GM23338 (cell line): Measurements from ENCODE around the gene TRAPPC12. TPM values are rescaled to one million over a fixed set of nuclear protein-coding genes. Genes with fewer than 3 reads are reported as not detected.
A peak's percentile ranks its signal among the peaks of the same experiment; 100 is the strongest.

Experiments
- ATAC-seq: fragments of 200-7000 bp; cut with Tn5 transposase; 3 replicates; pipeline ENCODE4 v1.9.1; 2020
- DNase-seq: peaks from one replicate; pipeline ENCODE4 v3.0.0-alpha.2; 2015; ENCODE audit warnings: low spot score
- H2AFZ ChIP-seq: fragments of 200-600 bp; sonication (generic); 2 replicates; pipeline ENCODE4 v1.8.0; 2016; ENCODE audit warnings: antibody characterized with exemption, mild to moderate bottlenecking, moderate library complexity
- H3F3A ChIP-seq: fragments of 200-600 bp; sonication (generic); replicated peaks from 2 replicates; pipeline ENCODE4 v1.8.0; 2017; ENCODE audit warnings: antibody characterized with exemption, mixed run types, low read depth
- H3K27ac ChIP-seq: fragments of 200-600 bp; sonication (generic); 2 replicates; pipeline ENCODE4 v1.6.1; 2016; ENCODE audit warnings: low read depth
- H3K27me3 ChIP-seq: fragments of 200-600 bp; sonication (generic); 2 replicates; pipeline ENCODE4 v1.8.0; 2016; ENCODE audit warnings: mild to moderate bottlenecking, mixed run types, moderate library complexity; ENCODE audit not compliant: insufficient read depth
- H3K36me3 ChIP-seq: fragments of 200-600 bp; sonication (generic); 2 replicates; pipeline ENCODE4 v1.8.0; 2016; ENCODE audit warnings: mild to moderate bottlenecking; ENCODE audit not compliant: insufficient read depth
- H3K4me1 ChIP-seq: fragments of 200-600 bp; sonication (generic); 2 replicates; pipeline ENCODE4 v1.8.0; 2016; ENCODE audit warnings: mild to moderate bottlenecking, moderate library complexity; ENCODE audit not compliant: insufficient read depth
- H3K4me2 ChIP-seq: fragments of 200-600 bp; sonication (generic); 2 replicates; pipeline ENCODE4 v1.7.1; 2017; ENCODE audit warnings: mixed run types
- H3K4me3 ChIP-seq: fragments of 200-600 bp; sonication (generic); 2 replicates; pipeline ENCODE4 v1.6.1; 2016; ENCODE audit warnings: mixed run types
- H3K79me2 ChIP-seq: fragments of 200-600 bp; sonication (generic); replicated peaks from 2 replicates; pipeline ENCODE4 v1.8.0; 2017; ENCODE audit warnings: mild to moderate bottlenecking; ENCODE audit not compliant: insufficient read depth
- H3K9me2 ChIP-seq: fragments of 200-600 bp; sonication (generic); 2 replicates; pipeline ENCODE4 v1.8.0; 2017; ENCODE audit not compliant: insufficient read depth
- H4K20me1 ChIP-seq: fragments of 200-600 bp; sonication (generic); replicated peaks from 2 replicates; pipeline ENCODE4 v1.8.0; 2017; ENCODE audit warnings: mild to moderate bottlenecking; ENCODE audit not compliant: insufficient read depth
- H3K27ac Mint-ChIP-seq: 2 replicates; pipeline ENCODE4 v1.8.0; 2020; ENCODE audit warnings: inconsistent platforms, mild to moderate bottlenecking, moderate library complexity, mixed read lengths
- H3K27me3 Mint-ChIP-seq: 3 replicates; pipeline ENCODE4 v1.8.0; 2022; ENCODE audit warnings: low read depth, mild to moderate bottlenecking, moderate library complexity, mixed read lengths, inconsistent platforms; ENCODE audit not compliant: insufficient read depth, poor library complexity
- H3K36me3 Mint-ChIP-seq: 3 replicates; pipeline ENCODE4 v1.8.0; 2021; ENCODE audit warnings: low read depth, mild to moderate bottlenecking, inconsistent platforms, moderate library complexity, mixed read lengths
- H3K4me1 Mint-ChIP-seq: 3 replicates; pipeline ENCODE4 v1.8.0; 2020; ENCODE audit warnings: mild to moderate bottlenecking, inconsistent platforms, mixed read lengths
- H3K4me3 Mint-ChIP-seq: 3 replicates; pipeline ENCODE4 v1.8.0; 2021; ENCODE audit warnings: moderate library complexity, mild to moderate bottlenecking, inconsistent platforms, mixed read lengths
- H3K9me3 Mint-ChIP-seq: 3 replicates; pipeline ENCODE4 v1.8.0; 2020; ENCODE audit warnings: moderate library complexity, mild to moderate bottlenecking, inconsistent platforms, mixed read lengths
- CREB1 ChIP-seq: fragments of 250-450 bp; sonication (Bioruptor Pico); IDR thresholded peaks from 2 replicates; pipeline ENCODE4 v1.5.0; 2020; ENCODE audit warnings: low read depth, mild to moderate bottlenecking, moderate library complexity
- EZH2 ChIP-seq: fragments of 200-600 bp; sonication (generic); IDR thresholded peaks from one replicate; pipeline ENCODE4 v1.8.0; 2017; ENCODE audit warnings: antibody characterized with exemption, mild to moderate bottlenecking, low read depth; ENCODE audit not compliant: unreplicated experiment
- EZH2phosphoT487 ChIP-seq: fragments of 200-600 bp; sonication (generic); IDR thresholded peaks from one replicate; pipeline ENCODE4 v1.8.1; 2018; ENCODE audit warnings: antibody characterized with exemption; ENCODE audit not compliant: unreplicated experiment
- JUNB ChIP-seq: IDR thresholded peaks from one replicate; pipeline ENCODE4 v1.6.1; 2016; ENCODE audit warnings: antibody characterized with exemption; ENCODE audit not compliant: unreplicated experiment
- NANOG ChIP-seq: IDR thresholded peaks from 2 replicates; pipeline ENCODE4 v1.6.1; 2016; ENCODE audit warnings: antibody characterized with exemption, borderline replicate concordance
- POLR2AphosphoS5 ChIP-seq: IDR thresholded peaks from 2 replicates; pipeline ENCODE4 v1.6.1; 2016; ENCODE audit warnings: antibody characterized with exemption, low read depth
- STAT1 ChIP-seq: IDR thresholded peaks from one replicate; pipeline ENCODE4 v1.6.1; 2016; ENCODE audit warnings: antibody characterized with exemption; ENCODE audit not compliant: unreplicated experiment
- ZNF114 ChIP-seq: fragments of 250-450 bp; sonication (Bioruptor Pico); IDR thresholded peaks from 2 replicates; pipeline ENCODE4 v1.5.0; 2020; ENCODE audit warnings: mild to moderate bottlenecking, moderate library complexity
- ZNF331 ChIP-seq: fragments of 250-450 bp; sonication (Bioruptor Pico); IDR thresholded peaks from 2 replicates; pipeline ENCODE4 v1.5.0; 2020; ENCODE audit warnings: low read depth, mild to moderate bottlenecking, moderate library complexity
- polyA plus RNA-seq: library from polyadenylated mRNA; unstranded; fragments of >200 nt; fragmentation: Nextera tagmentation; extraction: Ambion mirVana; gene quantifications from 2 replicates; pipeline ENCODE4 v1.2.1, GENCODE V29; 2016
- total RNA-seq: library from RNA; depleted of rRNA; stranded (reverse); fragments of >200 nt; shearing (Covaris generic); gene quantifications from 2 replicates; pipeline ENCODE4 v1.2.3, GENCODE V29; 2014
- TF ChIP-seq, protein P1 (sequence below): fragments of 250-450 bp; sonication (Bioruptor Pico); IDR thresholded peaks from 2 replicates; pipeline ENCODE4 v1.5.0; 2020; ENCODE audit warnings: mild to moderate bottlenecking, moderate library complexity
- TF ChIP-seq, protein P2 (sequence below): IDR thresholded peaks from 2 replicates; pipeline ENCODE4 v1.6.1; 2016; ENCODE audit warnings: antibody characterized with exemption
- TF ChIP-seq, protein P3 (sequence below): IDR thresholded peaks from one replicate; pipeline ENCODE4 v1.6.1; 2018; ENCODE audit warnings: antibody characterized with exemption; ENCODE audit not compliant: unreplicated experiment
- TF ChIP-seq, protein P4 (sequence below), 2 experiments: fragments of 200-600 bp in 1 of 2; sonication (generic) in 1 of 2; conservative IDR thresholded peaks; 2 replicates each; pipeline versions ENCODE4 v1.5.1 to v1.6.1; 2016 to 2017; ENCODE audit warnings: antibody characterized with exemption in 2 of 2, low read depth in 2 of 2, mild to moderate bottlenecking in 2 of 2, moderate library complexity in 1 of 2

TRAPPC12 gene
- total and polyA plus RNA-seq, 2 experiments from 2014 or later, result 48.9 to 57.7 TPM

DNA sequence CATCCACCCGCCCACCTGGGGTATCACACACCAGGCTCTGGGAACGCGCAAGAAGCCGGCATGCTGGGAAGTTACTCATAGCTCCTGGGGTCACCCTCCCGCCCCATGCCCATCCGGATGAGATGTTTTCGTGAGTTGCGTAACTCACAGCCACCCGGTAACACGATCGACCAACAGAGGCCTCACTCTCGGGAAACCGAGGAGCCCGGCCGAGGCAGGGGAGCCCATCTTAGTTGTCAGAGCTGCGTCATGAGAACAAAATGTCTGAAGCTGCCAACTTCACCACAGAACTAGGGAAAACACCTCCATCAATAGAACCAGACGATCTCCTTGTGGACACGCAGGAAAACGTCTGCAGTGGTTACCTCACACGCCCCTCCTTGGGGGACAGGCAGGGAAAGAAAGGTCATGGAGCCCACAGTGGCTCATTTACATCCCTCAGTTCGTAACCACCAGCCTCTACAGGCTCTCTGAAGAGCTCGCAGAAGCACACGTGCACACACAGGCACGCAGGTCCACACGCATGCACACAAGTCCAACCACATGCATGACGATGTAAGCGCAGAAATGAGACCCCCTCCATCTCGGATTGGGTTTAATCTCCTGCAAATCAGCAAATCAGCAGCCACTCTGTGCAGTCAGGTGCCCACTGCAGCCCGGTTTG is 113.6 kb downstream of the TRAPPC12 start:
- Histone ChIP-seq H2AFZ (no peak overlapping the region), H3K27ac (no peak overlapping the region), H3K4me1 (no peaks in the 10 kb centered on the region; the same call in 1 of the 2 replicates), H3K9me2 (no peaks in the 10 kb centered on the region), H3F3A (0 out of 2 replicates have a peak, but pooled peaks cover 3% of the 10 kb centered on the region), H3K36me3 (no peaks in the 10 kb centered on the region), H4K20me1 (no peaks in the 10 kb centered on the region), H3K79me2 (no peaks in the 10 kb centered on the region), H3K27me3 (no peaks in the 10 kb centered on the region), H3K4me2 (no peak overlapping the region), H3K4me3 (no peak overlapping the region)
- no peaks in the 10 kb centered on the region; the same call in 2 of the 3 replicates for H3K9me3 Mint-ChIP-seq
- H3K4me1 Mint-ChIP-seq, result peaks cover 24% of the 10 kb centered on the region
- no peak for TF ChIP-seq ZNF331 (CRISPR knock-in tag)
- no peak for TF ChIP-seq JUNB
- TF ChIP-seq, protein P1, sequence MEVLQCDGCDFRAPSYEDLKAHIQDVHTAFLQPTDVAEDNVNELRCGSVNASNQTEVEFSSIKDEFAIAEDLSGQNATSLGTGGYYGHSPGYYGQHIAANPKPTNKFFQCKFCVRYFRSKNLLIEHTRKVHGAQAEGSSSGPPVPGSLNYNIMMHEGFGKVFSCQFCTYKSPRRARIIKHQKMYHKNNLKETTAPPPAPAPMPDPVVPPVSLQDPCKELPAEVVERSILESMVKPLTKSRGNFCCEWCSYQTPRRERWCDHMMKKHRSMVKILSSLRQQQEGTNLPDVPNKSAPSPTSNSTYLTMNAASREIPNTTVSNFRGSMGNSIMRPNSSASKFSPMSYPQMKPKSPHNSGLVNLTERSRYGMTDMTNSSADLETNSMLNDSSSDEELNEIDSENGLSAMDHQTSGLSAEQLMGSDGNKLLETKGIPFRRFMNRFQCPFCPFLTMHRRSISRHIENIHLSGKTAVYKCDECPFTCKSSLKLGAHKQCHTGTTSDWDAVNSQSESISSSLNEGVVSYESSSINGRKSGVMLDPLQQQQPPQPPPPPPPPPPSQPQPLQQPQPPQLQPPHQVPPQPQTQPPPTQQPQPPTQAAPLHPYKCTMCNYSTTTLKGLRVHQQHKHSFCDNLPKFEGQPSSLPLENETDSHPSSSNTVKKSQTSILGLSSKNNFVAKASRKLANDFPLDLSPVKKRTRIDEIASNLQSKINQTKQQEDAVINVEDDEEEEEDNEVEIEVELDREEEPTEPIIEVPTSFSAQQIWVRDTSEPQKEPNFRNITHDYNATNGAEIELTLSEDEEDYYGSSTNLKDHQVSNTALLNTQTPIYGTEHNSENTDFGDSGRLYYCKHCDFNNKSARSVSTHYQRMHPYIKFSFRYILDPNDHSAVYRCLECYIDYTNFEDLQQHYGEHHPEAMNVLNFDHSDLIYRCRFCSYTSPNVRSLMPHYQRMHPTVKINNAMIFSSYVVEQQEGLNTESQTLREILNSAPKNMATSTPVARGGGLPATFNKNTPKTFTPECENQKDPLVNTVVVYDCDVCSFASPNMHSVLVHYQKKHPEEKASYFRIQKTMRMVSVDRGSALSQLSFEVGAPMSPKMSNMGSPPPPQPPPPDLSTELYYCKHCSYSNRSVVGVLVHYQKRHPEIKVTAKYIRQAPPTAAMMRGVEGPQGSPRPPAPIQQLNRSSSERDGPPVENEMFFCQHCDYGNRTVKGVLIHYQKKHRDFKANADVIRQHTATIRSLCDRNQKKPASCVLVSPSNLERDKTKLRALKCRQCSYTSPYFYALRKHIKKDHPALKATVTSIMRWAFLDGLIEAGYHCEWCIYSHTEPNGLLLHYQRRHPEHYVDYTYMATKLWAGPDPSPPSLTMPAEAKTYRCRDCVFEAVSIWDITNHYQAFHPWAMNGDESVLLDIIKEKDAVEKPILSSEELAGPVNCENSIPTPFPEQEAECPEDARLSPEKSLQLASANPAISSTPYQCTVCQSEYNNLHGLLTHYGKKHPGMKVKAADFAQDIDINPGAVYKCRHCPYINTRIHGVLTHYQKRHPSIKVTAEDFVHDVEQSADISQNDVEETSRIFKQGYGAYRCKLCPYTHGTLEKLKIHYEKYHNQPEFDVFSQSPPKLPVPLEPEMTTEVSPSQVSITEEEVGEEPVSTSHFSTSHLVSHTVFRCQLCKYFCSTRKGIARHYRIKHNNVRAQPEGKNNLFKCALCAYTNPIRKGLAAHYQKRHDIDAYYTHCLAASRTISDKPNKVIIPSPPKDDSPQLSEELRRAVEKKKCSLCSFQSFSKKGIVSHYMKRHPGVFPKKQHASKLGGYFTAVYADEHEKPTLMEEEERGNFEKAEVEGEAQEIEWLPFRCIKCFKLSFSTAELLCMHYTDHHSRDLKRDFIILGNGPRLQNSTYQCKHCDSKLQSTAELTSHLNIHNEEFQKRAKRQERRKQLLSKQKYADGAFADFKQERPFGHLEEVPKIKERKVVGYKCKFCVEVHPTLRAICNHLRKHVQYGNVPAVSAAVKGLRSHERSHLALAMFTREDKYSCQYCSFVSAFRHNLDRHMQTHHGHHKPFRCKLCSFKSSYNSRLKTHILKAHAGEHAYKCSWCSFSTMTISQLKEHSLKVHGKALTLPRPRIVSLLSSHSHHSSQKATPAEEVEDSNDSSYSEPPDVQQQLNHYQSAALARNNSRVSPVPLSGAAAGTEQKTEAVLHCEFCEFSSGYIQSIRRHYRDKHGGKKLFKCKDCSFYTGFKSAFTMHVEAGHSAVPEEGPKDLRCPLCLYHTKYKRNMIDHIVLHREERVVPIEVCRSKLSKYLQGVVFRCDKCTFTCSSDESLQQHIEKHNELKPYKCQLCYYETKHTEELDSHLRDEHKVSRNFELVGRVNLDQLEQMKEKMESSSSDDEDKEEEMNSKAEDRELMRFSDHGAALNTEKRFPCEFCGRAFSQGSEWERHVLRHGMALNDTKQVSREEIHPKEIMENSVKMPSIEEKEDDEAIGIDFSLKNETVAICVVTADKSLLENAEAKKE (CRISPR knock-in tag), result no peak
- no peak for TF ChIP-seq ZNF114
- no peak for TF ChIP-seq STAT1
- no peak for TF ChIP-seq EZH2phosphoT487
- TF ChIP-seq CREB1 (CRISPR knock-in tag), result no peak
- TF ChIP-seq, protein P2, sequence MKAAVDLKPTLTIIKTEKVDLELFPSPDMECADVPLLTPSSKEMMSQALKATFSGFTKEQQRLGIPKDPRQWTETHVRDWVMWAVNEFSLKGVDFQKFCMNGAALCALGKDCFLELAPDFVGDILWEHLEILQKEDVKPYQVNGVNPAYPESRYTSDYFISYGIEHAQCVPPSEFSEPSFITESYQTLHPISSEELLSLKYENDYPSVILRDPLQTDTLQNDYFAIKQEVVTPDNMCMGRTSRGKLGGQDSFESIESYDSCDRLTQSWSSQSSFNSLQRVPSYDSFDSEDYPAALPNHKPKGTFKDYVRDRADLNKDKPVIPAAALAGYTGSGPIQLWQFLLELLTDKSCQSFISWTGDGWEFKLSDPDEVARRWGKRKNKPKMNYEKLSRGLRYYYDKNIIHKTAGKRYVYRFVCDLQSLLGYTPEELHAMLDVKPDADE, result no peak
- no peak for TF ChIP-seq POLR2AphosphoS5
- TF ChIP-seq, protein P3, sequence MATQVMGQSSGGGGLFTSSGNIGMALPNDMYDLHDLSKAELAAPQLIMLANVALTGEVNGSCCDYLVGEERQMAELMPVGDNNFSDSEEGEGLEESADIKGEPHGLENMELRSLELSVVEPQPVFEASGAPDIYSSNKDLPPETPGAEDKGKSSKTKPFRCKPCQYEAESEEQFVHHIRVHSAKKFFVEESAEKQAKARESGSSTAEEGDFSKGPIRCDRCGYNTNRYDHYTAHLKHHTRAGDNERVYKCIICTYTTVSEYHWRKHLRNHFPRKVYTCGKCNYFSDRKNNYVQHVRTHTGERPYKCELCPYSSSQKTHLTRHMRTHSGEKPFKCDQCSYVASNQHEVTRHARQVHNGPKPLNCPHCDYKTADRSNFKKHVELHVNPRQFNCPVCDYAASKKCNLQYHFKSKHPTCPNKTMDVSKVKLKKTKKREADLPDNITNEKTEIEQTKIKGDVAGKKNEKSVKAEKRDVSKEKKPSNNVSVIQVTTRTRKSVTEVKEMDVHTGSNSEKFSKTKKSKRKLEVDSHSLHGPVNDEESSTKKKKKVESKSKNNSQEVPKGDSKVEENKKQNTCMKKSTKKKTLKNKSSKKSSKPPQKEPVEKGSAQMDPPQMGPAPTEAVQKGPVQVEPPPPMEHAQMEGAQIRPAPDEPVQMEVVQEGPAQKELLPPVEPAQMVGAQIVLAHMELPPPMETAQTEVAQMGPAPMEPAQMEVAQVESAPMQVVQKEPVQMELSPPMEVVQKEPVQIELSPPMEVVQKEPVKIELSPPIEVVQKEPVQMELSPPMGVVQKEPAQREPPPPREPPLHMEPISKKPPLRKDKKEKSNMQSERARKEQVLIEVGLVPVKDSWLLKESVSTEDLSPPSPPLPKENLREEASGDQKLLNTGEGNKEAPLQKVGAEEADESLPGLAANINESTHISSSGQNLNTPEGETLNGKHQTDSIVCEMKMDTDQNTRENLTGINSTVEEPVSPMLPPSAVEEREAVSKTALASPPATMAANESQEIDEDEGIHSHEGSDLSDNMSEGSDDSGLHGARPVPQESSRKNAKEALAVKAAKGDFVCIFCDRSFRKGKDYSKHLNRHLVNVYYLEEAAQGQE, result no peak
- TF ChIP-seq EZH2, result no peak
- TF ChIP-seq, protein P4, sequence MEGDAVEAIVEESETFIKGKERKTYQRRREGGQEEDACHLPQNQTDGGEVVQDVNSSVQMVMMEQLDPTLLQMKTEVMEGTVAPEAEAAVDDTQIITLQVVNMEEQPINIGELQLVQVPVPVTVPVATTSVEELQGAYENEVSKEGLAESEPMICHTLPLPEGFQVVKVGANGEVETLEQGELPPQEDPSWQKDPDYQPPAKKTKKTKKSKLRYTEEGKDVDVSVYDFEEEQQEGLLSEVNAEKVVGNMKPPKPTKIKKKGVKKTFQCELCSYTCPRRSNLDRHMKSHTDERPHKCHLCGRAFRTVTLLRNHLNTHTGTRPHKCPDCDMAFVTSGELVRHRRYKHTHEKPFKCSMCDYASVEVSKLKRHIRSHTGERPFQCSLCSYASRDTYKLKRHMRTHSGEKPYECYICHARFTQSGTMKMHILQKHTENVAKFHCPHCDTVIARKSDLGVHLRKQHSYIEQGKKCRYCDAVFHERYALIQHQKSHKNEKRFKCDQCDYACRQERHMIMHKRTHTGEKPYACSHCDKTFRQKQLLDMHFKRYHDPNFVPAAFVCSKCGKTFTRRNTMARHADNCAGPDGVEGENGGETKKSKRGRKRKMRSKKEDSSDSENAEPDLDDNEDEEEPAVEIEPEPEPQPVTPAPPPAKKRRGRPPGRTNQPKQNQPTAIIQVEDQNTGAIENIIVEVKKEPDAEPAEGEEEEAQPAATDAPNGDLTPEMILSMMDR (conservative IDR thresholded peaks at IDR 0.05; ENCODE audit: low read depth in 2 of 2), result no peak
- no peak for TF ChIP-seq NANOG
- no peak for DNase-seq
- peak overlapping the region; percentile 77; the same call in 1 of the 2 replicates for H3K27ac Mint-ChIP-seq
- peaks cover 9% of the 10 kb centered on the region for H3K27me3 Mint-ChIP-seq
- peaks cover 22% of the 10 kb centered on the region for H3K36me3 Mint-ChIP-seq
- peak; percentile 8; the same call in 1 of the 3 replicates for ATAC-seq
- no peak overlapping the region for H3K4me3 Mint-ChIP-seq
